Stimulated activated CD4-positive, alpha-beta T cell treated with anti-CD3 and anti-CD28 coated beads, Interleukin-12 subunit alpha, Interleukin-12 subunit beta, amount 100 ng/mL, for 48 hours (primary cell): ENCODE results near the gene MSI2.
"Not testable (repeated sequence)": the region's sequence is repeated elsewhere in the genome, so short reads cannot be mapped to it uniquely, and the experiment has no call there.

ENCODE experiments used
- DNase-seq, 3 donors: peaks; one replicate each; pipeline ENCODE4 v3.0.0-alpha.2; 2020; ENCODE audit warnings: low read depth in 2 of 3, low spot score in 1 of 3

MSI2 gene

GRCh38 chr17:57289130-57289529 is 32.8 kb downstream of the MSI2 start:
- DNase-seq = no peak

GRCh38 chr17:57289613-57290012 is 33.3 kb downstream of the MSI2 start:
- DNase-seq = no peak

- no peak for DNase-seq
Observed at GRCh38 chr17:57290981-57291380, 34.7 kb downstream of the MSI2 start.

- no peak for DNase-seq
Observed at GRCh38 chr17:57292091-57292490, 35.8 kb downstream of the MSI2 start.

- no peak for DNase-seq
Observed at GRCh38 chr17:57293077-57293476, 36.8 kb downstream of the MSI2 start.

- no peak for DNase-seq
Observed at GRCh38 chr17:57294101-57294500, 37.8 kb downstream of the MSI2 start.

- peak in 1 of 3 donors; percentile 13 for DNase-seq
Observed at GRCh38 chr17:57294629-57295501, 38.5 kb downstream of the MSI2 start.

- DNase-seq = no peak
Observed at GRCh38 chr17:57295526-57296023, 39.3 kb downstream of the MSI2 start.

GRCh38 chr17:57296231-57296630 is 39.9 kb downstream of the MSI2 start:
- no peak for DNase-seq

GRCh38 chr17:57299176-57299575 is 42.9 kb downstream of the MSI2 start:
- no peak for DNase-seq

GRCh38 chr17:57300592-57300991 is 44.3 kb downstream of the MSI2 start:
- not testable (repeated sequence) for DNase-seq

- DNase-seq = no peak
Observed at GRCh38 chr17:57302690-57303465, 46.6 kb downstream of the MSI2 start.

GRCh38 chr17:57305144-57305728 is 48.9 kb downstream of the MSI2 start:
- DNase-seq = no peak

- no peak for DNase-seq
Observed at GRCh38 chr17:57305908-57306504, 49.7 kb downstream of the MSI2 start.

GRCh38 chr17:57308543-57309186 is 52.3 kb downstream of the MSI2 start:
- no peak for DNase-seq

- DNase-seq = no peak
Observed at GRCh38 chr17:57309479-57309878, 53.2 kb downstream of the MSI2 start.

GRCh38 chr17:57311281-57312216 is 55.2 kb downstream of the MSI2 start:
- no peak for DNase-seq

- no peak for DNase-seq
Observed at GRCh38 chr17:57312242-57312641, 55.9 kb downstream of the MSI2 start.

- no peak for DNase-seq
Observed at GRCh38 chr17:57313097-57313835, 56.9 kb downstream of the MSI2 start.
